Pancreas (tissue), 10 donors: ENCODE results near the gene WDR38. TPM values are rescaled to one million over a fixed set of nuclear protein-coding genes. Genes with fewer than 3 reads are reported as not detected.
"Not testable (repeated sequence)": the region's sequence is repeated elsewhere in the genome, so short reads cannot be mapped to it uniquely, and the experiment has no call there.

Experiments
- ATAC-seq, 4 donors: fragments of 200-7000 bp; cut with Tn5 transposase; one replicate each; pipeline versions ENCODE4 v1.8.0 to v1.9.1; 2020; ENCODE audit warnings: mild to moderate bottlenecking in 4 of 4, moderate library complexity in 4 of 4
- DNase-seq, 6 donors: peaks; one replicate each; pipeline ENCODE4 v3.0.0-alpha.2; 2020
- FAIRE-seq: peaks from 2 replicates; lab custom pipeline; 2012; peaks lifted over from hg19 to GRCh38; lab: Jason Lieb, UNC
- H3K27ac ChIP-seq, 4 donors: fragments of 200-600 bp; sonication (generic); 1 replicate in 3 of 4; 2 replicates in 1 of 4; pipeline versions ENCODE4 v1.5.0 to v1.8.0; 2020
- H3K27me3 ChIP-seq, 4 donors: fragments of 200-600 bp; one replicate each; pipeline ENCODE4 v1.8.0; 2021
- H3K36me3 ChIP-seq, 3 donors: fragments of 200-600 bp; sonication (generic) in 1 of 3; one replicate each; pipeline versions ENCODE4 v1.5.0 to v1.8.0; 2020 to 2021
- H3K4me1 ChIP-seq, 3 donors: fragments of 200-600 bp; one replicate each; pipeline ENCODE4 v1.8.0; 2021
- H3K4me3 ChIP-seq, 4 donors: fragments of 200-600 bp; sonication (generic) in 2 of 4; one replicate each; pipeline versions ENCODE4 v1.5.0 to v1.8.0; 2020 to 2021
- H3K9me3 ChIP-seq, 4 donors: fragments of 200-600 bp; one replicate each; pipeline ENCODE4 v1.8.0; 2021
- WGBS, 2 donors: extraction: QIAGEN DNeasy Blood & Tissue Kit; methylation state at CpG; one replicate each; pipeline ENCODE4 v1.1.7; 2013; 5-methylcytosine and 5-hydroxymethylcytosine counted together
- intact Hi-C, 3 donors: fragments of 100-400 bp; cut with DNase I; formaldehyde crosslinking; loops; one replicate each; pipeline versions ENCODE4 v1.11.1 to v1.14.2; 2022
- polyA plus RNA-seq, 2 donors: library from polyadenylated mRNA; stranded (reverse); fragments of 200-250 nt; gene quantifications; one replicate each; pipeline ENCODE4 v1.2.3, GENCODE V29; 2013
- total RNA-seq, 6 donors: library from RNA; stranded (reverse); fragmentation: NEBNext Ultra II Directional in 4 of 6; extraction: Animal tissue kit (Norgen Biotek cat#: 25700) in 4 of 6; gene quantifications; one replicate each; pipeline versions ENCODE4 v1.2.1 to v1.2.4, GENCODE V29; 2021 to 2023
- TF ChIP-seq, protein P1 (sequence below), 4 donors: fragments of 200-600 bp; sonication (generic) in 3 of 4; IDR thresholded peaks; one replicate each; pipeline versions ENCODE4 v1.5.0 to v1.8.0; 2021; ENCODE audit warnings: antibody characterized with exemption in 4 of 4
- donor health status: healthy with polysubstance abuse.
- donor health status: DM: no; HTN: no; CAD: no; lungs with moderate emphysema.
- donor health status: DM: no; HTN: no; CAD: no.
- donor health status: control.
- donor health status: control.
- donor health status: Bipolar disorder and iron deficiency.
- donor health status: DM: yes; HTN: yes; CAD: no.
- donor health status: DM: no; HTN: no; CAD: no.
- donor health status: DM: no; HTN: no; CAD: no.
- donor health status: DM: yes; HTN: yes; CAD: no.

WDR38 gene
- total and polyA plus RNA-seq, 8 donors, result 0.13 TPM; not detected in 7

DNA sequence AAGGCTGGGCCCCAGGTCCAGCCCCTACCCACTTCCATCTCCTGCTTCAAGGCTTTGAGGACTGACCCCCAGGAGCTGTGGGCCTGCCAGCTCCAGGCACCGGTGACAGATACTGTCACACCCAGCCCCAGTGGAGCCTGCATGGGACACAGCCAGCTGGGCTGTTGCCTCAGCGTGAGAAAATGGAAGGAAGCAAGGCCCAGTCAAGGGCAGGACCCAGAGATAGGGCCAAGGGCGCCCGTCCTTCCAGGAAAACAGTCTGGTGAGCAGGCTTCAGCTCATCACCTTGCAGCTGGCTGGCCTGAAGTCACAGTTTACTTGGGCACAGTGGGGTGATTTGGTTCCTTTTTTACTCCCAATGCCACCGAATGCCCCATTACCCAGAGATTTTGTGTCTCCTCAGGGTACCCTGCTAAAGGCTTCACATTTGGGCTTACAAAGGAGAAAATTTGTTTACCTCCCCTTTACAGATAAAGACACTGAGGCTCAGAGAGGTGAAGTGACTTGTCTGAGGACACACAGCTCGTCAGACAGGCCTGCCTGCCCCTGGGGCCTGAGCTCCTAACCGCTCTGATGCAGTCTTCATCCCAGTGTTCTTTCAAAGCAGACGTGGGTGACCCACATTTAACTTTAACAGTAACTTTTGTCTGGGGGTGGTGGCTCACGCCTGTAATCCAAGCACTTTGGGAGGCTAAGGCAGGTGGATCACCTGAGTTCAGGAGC lies 21.5 kb upstream of the WDR38 start:
- Histone ChIP-seq H3K9me3 (no peaks in the 10 kb centered on the region), H3K27ac (peak overlapping the region in 2 of 4 donors; percentile 41 to 49), H3K27me3 (no peaks in the 10 kb centered on the region), H3K36me3 (no peaks in the 10 kb centered on the region), H3K4me1 (peaks cover 16 to 29% (median 16%) of the 10 kb centered on the region in 3 donors), H3K4me3 (no peak overlapping the region)
- intact Hi-C loops, result no loop called here
- 44 to 56% methylated on average over 9 of the region's 9 CpGs for WGBS, 2 donors
- TF ChIP-seq, protein P1, sequence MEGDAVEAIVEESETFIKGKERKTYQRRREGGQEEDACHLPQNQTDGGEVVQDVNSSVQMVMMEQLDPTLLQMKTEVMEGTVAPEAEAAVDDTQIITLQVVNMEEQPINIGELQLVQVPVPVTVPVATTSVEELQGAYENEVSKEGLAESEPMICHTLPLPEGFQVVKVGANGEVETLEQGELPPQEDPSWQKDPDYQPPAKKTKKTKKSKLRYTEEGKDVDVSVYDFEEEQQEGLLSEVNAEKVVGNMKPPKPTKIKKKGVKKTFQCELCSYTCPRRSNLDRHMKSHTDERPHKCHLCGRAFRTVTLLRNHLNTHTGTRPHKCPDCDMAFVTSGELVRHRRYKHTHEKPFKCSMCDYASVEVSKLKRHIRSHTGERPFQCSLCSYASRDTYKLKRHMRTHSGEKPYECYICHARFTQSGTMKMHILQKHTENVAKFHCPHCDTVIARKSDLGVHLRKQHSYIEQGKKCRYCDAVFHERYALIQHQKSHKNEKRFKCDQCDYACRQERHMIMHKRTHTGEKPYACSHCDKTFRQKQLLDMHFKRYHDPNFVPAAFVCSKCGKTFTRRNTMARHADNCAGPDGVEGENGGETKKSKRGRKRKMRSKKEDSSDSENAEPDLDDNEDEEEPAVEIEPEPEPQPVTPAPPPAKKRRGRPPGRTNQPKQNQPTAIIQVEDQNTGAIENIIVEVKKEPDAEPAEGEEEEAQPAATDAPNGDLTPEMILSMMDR (IDR thresholded peaks at IDR 0.05), result no peak
- peak; percentile 84 to 90 (median 88) for ATAC-seq
- no peak for FAIRE-seq
- DNase-seq, result peak; percentile 61 to 88 (median 82)

DNA sequence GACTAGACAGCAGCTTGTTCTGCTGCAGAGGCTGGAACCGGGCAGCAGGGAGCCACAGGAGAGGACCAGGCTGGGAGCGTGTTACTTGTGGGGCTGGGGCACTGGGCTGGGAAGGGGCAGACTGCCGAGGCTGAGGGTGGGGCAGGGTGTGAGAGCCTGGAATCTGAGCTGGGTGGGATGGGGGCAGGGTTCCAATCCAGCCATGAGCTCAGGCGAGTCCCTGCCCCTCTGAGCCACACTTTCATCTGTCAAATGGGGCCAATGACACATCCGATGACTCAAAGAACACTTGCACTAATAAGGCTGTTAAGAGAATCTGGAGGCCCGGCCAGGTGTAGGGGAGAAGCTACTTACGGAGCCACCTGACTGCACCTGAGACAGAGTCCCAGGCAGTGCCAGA lies 18.7 kb upstream of the WDR38 start:
- no peaks in the 10 kb centered on the region for H3K9me3 ChIP-seq
- FAIRE-seq (no peak), DNase-seq (peak in 4 of 6 donors; percentile 30 to 74 (median 42)), ATAC-seq (peak in 2 of 4 donors; percentile 8 to 9)
- intact Hi-C loops, result no loop called here
- H3K4me1 ChIP-seq, result peaks cover 16 to 30% (median 16%) of the 10 kb centered on the region in 3 donors
- H3K27ac ChIP-seq, result peak overlapping the region in 3 of 4 donors; percentile 26 to 60 (median 33)
- TF ChIP-seq, protein P1 (IDR thresholded peaks at IDR 0.05), result no peak
- H3K27me3 ChIP-seq, result no peaks in the 10 kb centered on the region
- H3K36me3 ChIP-seq, result no peaks in the 10 kb centered on the region
- 74 to 77% methylated on average over 7 of the region's 7 CpGs for WGBS, 2 donors
- H3K4me3 ChIP-seq, result no peak overlapping the region

DNA sequence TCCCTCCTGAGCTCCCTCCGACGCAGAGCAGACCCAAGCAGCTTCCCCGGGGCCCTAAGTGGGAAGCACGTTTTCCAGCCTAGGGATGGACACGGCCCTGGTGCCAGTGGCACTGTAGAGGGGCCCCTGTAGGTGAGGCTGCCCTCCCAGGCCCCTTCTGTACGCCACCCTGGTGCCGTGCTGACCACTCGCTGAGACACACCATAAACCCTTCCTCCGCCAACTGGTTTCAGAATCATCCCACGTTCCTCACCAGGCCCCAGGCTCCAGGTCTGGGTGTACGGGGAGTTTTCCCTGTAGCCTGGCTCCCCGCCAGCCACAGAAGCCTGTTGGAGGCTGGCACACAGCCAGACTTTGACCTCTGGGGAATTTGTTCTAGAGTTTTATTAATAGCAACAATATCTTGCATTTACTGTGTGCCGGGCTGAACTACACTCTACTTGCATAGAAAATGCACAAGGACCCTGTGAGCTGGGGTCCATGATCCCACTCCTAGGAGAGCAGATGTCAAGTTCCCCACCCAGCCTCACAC lies 18.2 kb upstream of the WDR38 start:
- ATAC-seq (peak; percentile 29 to 57 (median 38)), FAIRE-seq (no peak)
- peak overlapping the region; percentile 16 to 60 (median 30) for H3K27ac ChIP-seq

DNA sequence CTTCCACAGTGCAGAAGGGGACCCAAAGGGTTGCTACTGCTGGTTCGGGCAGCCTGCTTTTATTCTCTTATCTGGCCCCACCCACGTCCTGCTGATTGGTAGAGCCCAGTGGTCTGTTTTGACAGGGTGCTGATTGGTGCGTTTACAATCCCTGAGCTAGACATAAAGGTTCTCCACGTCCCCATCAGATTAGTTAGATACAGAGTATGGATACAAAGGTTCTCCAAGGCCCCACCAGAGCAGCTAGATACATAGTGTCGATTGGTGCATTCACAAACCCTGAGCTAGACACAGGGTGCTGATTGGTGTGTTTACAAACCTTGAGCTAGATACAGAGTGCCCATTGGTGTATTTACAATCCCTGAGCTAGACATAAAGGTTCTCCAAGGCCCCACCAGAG lies 15.1 kb upstream of the WDR38 start:
- WGBS, 2 donors, result 52 to 66% methylated on average over 5 of the region's 5 CpGs
- FAIRE-seq, H3K36me3 ChIP-seq, ATAC-seq, H3K4me3 ChIP-seq, H3K9me3 ChIP-seq, H3K27ac ChIP-seq, H3K27me3 ChIP-seq, DNase-seq, intact Hi-C loops: not testable (repeated sequence)
- peaks cover 16 to 22% (median 16%) of the 10 kb centered on the region in 3 donors for H3K4me1 ChIP-seq

More for the DNA sequence above, 18.2 kb upstream of the WDR38 start:
- Histone ChIP-seq H3K4me3 (no peak overlapping the region), H3K36me3 (no peaks in the 10 kb centered on the region), H3K27me3 (no peaks in the 10 kb centered on the region), H3K9me3 (no peaks in the 10 kb centered on the region), H3K4me1 (peaks cover 16 to 32% (median 21%) of the 10 kb centered on the region in 3 donors)
- WGBS, 2 donors, result 27 to 34% methylated on average over 13 of the region's 13 CpGs
- intact Hi-C loops, result no loop called here
- TF ChIP-seq, protein P1 (IDR thresholded peaks at IDR 0.05), result no peak
- DNase-seq, result peak; percentile 74 to 92 (median 84)

DNA sequence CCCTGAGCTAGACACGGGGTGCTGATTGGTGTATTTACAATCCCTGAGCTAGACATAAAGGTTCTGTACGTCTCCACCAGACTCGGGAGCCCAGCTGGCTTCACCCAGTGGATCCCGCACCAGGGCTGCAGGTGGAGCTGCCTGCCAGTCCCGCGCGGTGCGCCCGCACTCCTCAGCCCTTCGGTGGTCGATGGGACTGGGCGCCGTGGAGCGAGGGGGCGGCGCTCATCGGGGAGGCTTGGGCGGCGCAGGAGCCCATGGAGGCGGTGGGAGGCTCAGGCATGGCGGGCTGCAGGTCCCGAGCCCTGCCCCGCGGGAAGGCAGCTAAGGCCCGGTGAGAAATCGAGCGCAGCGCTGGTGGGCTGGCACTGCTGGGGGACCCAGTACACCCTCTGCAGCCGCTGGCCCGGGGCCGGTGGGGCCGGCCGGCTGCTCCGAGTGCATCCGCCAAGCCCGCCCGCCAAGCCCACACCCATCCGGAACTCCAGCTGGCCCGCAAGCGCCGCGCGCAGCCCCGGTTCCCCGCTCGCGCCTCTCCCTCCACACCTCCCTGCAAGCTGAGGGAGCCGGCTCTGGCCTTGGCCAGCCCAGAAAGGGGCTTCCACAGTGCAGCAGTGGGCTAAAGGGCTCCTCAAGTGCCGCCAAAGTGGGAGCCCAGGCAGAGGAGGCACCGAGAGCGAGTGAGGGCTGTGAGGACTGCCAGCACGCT lies 14.5 kb upstream of the WDR38 start:
- H3K9me3 ChIP-seq, FAIRE-seq, H3K27me3 ChIP-seq, H3K27ac ChIP-seq, H3K36me3 ChIP-seq, H3K4me3 ChIP-seq, DNase-seq, intact Hi-C loops, ATAC-seq: not testable (repeated sequence)
- 75 to 77% methylated on average over 30 to 46 of the region's 52 CpGs for WGBS, 2 donors
- H3K4me1 ChIP-seq, result peaks cover 16 to 22% (median 16%) of the 10 kb centered on the region in 3 donors
